HG03175 (cell line): Measurements from ENCODE around the gene CTCF.

ENCODE experiments used
- ATAC-seq: cut with Tn5 transposase; IDR thresholded peaks from one replicate; pipeline ENCODE4 v1.9.1; 2021; ENCODE audit warnings: mild to moderate bottlenecking, moderate library complexity; ENCODE audit not compliant: unreplicated experiment

CTCF gene

DNA sequence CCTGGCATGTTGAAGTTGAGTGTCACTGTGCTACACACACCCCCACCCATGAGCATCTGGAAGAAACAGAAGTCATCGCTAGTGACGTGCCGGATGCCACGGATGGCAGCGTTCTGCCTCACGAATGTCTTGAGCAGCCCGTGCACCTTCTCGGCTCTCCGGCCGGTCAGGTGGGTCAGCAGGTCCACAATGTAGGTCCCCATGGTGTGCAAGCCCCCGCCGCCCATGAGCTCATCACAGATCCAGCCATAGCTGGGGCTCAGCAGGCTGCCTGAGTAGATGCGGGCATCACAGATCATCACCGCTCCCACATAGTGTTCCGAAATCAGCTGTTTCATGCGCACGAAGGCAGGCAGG is 113.2 kb downstream of the CTCF start:
- ATAC-seq: no peak

DNA sequence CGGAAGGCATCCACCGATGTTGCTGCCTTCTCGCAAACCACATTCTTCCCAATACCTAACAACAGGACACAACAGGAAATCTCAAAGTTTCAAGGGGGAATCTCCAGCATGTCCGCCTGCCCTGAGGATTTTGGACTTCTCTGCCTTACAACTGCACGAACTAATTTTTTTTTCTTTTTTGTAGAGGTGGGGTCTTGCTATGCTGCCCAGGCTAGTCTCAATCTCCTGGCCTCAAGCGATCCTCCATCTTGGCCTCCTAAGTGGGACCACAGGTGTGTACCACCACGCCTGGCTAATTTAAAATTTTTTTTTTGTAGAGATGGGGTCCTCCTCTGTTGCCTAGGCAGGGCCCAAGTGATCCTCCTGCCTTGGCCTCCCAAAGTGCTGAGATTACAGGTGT is 113.7 kb downstream of the CTCF start:
- ATAC-seq: no peak

DNA sequence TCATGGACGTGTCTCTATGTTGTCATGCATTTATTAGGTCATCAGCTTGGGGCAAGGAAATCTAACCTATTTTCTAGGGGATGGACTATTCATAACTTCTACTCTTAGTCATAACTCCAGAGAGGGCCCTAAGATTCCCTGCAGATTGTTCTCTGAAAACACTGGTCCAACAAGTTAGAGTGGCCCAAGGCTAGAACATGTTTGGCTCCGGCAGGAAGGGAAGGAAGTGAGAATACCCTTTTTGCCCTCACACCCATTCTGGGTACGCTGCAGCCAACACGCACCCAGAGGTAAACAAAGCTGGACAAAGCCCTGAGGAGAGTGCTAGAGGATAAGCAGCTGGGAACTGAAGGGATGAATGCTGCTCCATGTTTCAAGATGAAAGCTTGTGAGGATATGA is 114.2 kb downstream of the CTCF start:
- ATAC-seq: no peak

DNA sequence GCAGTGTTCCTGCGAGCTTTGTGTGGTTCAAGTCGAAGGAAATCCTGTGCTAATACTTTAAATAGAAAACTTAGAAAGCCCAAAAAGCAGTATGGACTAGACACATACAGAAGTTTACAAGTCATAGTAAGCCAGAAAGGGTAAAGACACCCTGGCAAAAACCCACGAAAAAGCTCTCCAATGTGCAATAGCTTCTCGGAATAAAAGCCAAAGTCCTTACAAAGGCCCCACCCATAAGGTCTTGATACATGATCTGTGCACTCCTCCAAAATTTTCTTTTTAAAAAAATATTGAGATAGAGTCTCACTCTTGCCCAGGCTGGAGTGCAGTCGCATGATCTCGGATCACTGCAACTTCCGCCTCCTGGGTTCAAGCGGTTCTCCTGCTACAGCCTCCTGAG is 114.6 kb downstream of the CTCF start:
- ATAC-seq: no peak

DNA sequence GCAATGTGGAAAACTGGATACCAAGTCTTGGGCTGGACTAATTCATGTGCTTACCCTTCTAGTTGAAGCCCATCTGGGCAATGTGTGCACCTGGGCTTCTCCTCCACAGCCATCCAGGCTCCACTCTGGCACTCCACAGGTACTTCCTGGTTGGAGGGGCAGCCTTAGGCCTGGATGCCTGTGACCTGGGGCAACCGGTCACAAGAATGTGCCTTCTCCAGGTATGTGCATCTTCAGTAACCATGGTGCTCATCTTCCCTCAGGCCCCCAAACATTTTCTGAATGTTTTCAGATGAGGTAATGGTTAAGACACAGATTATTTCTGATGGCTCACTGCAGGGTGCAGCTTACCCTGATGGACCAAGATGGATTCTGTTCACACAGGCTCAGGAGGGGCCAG is 115.4 kb downstream of the CTCF start:
- ATAC-seq: no peak

DNA sequence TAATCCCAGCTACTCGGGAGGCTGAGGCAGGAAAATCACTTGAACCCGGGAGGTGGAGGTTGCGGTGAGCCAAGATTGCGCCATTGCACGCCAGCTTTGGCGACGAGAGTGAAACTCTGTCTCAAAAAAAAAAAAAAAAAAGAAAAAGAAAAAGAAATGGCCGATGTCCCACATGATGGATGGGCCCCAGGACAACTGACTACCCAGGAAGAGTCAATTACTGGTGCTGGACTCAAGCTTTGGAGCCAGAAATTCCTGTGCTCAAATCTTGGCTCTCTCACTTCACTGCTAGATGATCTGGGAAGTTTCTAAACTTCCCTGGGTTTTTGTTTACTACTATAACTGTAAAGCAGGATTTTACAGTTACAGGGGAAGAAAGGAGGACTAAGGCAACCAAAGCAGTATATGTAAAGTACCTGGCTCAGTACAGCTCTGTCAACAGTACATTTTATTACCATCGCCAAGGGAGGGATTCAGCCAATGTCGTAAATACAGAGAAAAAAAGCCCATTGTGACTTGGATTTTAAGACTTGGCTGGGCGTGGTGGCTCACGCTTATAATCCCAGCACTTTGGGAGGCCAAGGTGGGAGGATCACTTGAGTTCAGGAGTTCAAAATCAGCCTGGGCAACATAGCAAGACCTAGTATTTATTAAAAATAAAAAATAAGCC is 116.2 kb downstream of the CTCF start:
- ATAC-seq: no peak

DNA sequence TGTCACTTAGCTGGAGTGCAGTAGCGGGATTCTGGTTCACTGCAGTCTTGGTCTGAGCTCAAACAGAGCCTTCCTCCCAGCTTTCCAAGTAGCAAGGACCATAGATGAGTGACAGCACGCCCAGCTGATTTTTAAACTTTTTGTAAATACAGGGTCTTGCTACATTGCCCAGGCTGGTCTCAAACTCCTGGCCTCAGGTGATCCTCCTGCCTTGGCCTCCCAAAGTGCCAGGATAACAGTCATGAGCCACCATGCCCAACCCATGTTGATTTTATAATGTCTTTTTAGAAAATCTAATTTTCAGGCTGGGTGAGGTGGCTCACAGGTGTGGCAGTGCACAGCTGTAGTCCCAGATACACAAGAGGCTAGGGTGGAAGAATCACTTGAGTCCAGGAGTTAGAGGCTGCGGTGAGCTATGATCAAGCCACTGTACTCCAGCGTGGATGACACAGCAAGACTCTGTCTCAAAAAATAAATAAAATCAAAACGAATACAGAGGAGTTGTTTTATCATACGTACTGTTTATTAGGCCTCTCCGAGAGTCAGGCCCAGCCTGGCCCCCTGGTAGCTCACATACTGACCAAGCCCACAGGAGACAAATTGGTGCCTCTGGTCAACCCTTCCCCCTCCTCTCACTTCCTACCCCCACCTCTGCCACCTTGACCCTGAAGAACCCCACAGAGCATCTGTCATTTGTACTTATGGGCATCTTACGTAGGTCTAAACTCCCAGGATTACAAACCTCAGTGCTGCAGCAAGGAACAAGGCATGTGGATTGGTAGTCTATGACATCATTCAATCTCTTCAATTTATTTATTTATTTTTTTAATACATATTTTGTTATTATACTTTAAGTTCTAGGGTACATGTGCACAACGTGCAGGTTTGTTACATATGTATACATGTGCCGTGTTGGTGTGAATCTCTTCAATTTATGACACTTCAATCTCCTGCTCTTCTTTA is 117.9 kb downstream of the CTCF start:
- ATAC-seq: no peak

DNA sequence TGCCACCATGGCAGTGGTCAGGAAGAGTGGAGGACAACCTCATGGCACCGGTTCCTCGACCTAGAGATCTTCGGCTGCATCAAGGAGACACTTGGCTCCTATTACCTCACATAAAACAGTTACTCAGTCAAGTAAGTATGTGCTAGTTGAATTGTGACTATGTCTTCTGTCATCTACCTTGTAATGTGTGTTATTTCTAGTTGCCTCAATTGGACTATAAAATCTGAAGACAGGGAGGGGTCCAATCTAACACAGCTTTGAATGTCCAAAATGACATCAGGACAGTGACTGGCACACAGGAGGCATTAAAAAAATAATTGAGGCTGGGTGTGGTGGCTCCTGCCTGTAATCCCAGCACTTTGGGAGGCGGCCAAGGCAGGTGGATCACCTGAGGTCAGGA is 121.4 kb downstream of the CTCF start:
- ATAC-seq: no peak

DNA sequence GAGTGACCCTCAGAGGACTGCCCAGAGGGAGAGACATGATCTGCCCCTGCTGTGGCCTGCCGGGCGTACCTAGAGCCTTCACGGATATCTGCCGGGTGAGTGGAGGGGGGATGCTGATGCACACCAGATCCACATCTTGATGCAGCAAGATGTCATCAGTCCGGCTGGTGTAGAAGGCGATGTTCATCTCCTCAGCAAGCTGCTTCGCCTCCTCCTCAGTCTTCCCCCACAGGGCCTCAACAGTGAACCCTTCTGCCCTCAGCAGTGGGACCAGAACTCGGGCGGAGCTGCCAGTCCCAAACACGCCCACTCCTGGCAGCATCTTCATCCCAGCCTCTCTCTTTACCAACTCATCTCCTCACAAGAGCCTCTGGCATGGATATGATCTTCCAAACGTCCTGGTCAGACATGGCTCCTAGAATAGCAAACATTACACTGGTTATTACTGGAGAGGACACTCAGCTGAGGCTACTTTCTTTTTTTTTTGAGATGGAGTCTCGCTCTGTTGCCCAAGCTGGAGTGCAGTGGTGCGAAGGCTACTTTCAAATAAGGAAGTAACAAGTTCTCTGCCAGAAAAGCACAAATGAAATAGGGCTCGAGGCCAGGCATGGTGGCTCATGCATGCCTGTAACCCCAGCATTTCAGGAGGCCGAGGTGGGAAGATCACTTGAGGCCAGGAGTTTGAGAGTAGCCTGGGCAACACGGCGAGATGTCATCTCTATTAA is 123.2 kb downstream of the CTCF start:
- ATAC-seq: no peak
